Erythroblast (primary cell): Measurements from ENCODE around the gene ESYT3.

ENCODE experiments used
- GATA1 ChIP-seq: IDR thresholded peaks from 2 replicates; pipeline ENCODE4 v1.6.1; 2011; ENCODE audit warnings: low read depth, mild to moderate bottlenecking, control low read depth, low read length, moderate library complexity
- POLR2A ChIP-seq: IDR thresholded peaks from 2 replicates; pipeline ENCODE4 v1.6.1; 2011; ENCODE audit warnings: mild to moderate bottlenecking, low read length

DNA sequence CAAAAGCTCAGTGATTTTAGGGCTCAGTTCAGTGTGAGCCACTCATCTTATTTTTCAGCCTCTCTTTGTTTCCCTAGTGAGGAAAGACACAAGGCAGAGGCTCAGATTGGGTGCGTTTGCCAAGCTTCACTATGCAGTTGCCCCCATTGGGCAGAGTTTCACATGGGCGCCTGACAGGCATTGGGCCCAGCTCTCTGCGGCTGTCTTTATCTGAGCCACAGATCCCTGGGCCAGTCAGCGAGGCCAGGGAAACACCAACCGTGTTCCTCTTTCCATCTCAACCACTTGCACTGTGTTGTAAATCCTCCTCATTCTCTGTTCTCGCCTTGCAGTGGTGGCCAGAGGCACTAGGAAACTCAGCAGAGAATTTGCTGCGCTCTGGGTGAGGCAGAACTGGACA is 10.8 kb downstream of the ESYT3 start:
- TF ChIP-seq POLR2A = no peak
- no peak for TF ChIP-seq GATA1
